Sigmoid colon (tissue), 4 donors: Measurements from ENCODE around the gene KANK4.

Experiments used
- POLR2A ChIP-seq, 2 donors: fragments of 450-650 bp; IDR thresholded peaks; one replicate each; pipeline ENCODE4 v1.6.1; 2016; ENCODE audit warnings: antibody characterized with exemption in 2 of 2, mild to moderate bottlenecking in 2 of 2, moderate library complexity in 2 of 2
- POLR2AphosphoS5 ChIP-seq, 4 donors: sonication (generic); formaldehyde crosslinking; IDR thresholded peaks; one replicate each; pipeline ENCODE4 v1.6.1; 2017; ENCODE audit warnings: antibody characterized with exemption in 4 of 4
- TF ChIP-seq, protein P1 (sequence below), 4 experiments: fragments of 450-650 bp in 3 of 4; fragments of 200-600 bp in 1 of 4; IDR thresholded peaks; one replicate each; pipeline ENCODE4 v1.5.1; 2016 to 2019; ENCODE audit warnings: antibody characterized with exemption in 4 of 4, mild to moderate bottlenecking in 3 of 4, moderate library complexity in 2 of 4

DNA sequence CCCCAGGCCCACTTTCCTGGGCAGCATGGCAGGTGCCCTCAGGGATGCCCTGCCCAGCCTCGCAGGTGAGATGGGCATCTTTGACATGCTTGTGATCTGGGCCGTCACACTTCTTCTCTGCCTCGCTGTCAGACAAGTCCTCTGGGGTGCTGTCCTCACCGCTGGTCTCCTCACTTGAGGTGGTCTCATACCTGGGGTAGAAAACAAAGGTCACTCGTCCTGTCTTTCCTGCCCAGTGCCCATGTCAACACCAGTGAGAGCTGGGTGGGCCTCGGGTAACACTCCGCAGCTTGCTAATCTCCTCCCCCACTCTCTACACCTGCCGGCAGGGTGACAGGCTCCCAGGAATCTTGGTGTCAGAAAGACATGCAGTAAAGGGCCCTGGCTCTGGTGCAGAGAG lies 50.9 kb downstream of the KANK4 start:
- TF ChIP-seq, protein P1, sequence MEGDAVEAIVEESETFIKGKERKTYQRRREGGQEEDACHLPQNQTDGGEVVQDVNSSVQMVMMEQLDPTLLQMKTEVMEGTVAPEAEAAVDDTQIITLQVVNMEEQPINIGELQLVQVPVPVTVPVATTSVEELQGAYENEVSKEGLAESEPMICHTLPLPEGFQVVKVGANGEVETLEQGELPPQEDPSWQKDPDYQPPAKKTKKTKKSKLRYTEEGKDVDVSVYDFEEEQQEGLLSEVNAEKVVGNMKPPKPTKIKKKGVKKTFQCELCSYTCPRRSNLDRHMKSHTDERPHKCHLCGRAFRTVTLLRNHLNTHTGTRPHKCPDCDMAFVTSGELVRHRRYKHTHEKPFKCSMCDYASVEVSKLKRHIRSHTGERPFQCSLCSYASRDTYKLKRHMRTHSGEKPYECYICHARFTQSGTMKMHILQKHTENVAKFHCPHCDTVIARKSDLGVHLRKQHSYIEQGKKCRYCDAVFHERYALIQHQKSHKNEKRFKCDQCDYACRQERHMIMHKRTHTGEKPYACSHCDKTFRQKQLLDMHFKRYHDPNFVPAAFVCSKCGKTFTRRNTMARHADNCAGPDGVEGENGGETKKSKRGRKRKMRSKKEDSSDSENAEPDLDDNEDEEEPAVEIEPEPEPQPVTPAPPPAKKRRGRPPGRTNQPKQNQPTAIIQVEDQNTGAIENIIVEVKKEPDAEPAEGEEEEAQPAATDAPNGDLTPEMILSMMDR (IDR thresholded peaks at IDR 0.05), result no peak
- TF ChIP-seq POLR2A (IDR thresholded peaks at IDR 0.05) (no peak), POLR2AphosphoS5 (IDR thresholded peaks at IDR 0.05) (no peak)
